GM19467 (cell line): ENCODE results near the gene PDZD7.

Experiments
- ATAC-seq: cut with Tn5 transposase; IDR thresholded peaks from one replicate; pipeline ENCODE4 v1.9.1; 2021; ENCODE audit warnings: mild to moderate bottlenecking, moderate library complexity; ENCODE audit not compliant: unreplicated experiment

PDZD7 gene

DNA sequence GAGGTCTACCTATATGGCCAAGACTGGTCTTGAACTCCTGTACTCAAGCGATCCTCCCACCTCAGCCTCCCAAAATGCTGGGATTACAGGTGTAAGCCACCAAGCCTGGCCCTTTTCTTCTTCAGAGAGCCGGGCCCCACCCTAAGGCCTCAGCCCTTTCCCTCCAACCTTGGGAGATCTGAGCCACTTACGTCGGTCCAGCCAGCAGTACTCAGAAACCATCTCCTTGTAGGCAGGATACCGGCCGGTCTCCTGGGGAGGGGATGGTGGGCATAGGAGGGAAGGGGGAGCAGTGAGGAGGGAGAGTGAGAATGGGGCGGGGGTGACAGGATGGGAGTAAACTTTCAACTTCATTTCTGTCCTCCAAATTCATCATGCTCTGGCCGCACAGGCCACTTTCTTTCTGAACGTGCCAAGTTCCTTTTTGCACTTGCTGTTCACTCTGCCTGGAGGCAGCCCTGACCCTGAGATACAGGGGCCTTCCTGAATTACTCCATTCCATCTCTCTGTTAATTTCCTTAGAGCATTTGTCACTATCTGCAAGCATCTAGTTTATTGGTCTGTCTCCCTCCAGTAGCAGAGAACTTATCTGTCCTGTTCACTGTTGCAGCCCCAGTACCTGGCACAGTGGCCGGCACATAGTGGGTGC, 10.4 kb downstream of the PDZD7 start:
- ATAC-seq, result no peak

DNA sequence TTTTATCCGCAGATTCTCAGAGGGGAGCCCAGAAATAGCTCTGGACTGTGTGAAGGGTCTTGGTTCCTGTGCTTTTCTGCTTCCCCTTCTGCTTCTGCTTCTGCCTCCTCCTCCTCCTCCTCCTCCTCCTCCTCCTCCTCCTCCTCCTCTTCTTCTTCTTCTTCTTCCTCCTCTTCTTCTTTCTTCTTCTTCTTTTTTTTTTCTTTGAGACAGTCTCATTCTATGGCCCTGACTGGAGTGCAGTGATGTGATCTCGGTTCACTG, 11.6 kb downstream of the PDZD7 start:
- no peak for ATAC-seq

DNA sequence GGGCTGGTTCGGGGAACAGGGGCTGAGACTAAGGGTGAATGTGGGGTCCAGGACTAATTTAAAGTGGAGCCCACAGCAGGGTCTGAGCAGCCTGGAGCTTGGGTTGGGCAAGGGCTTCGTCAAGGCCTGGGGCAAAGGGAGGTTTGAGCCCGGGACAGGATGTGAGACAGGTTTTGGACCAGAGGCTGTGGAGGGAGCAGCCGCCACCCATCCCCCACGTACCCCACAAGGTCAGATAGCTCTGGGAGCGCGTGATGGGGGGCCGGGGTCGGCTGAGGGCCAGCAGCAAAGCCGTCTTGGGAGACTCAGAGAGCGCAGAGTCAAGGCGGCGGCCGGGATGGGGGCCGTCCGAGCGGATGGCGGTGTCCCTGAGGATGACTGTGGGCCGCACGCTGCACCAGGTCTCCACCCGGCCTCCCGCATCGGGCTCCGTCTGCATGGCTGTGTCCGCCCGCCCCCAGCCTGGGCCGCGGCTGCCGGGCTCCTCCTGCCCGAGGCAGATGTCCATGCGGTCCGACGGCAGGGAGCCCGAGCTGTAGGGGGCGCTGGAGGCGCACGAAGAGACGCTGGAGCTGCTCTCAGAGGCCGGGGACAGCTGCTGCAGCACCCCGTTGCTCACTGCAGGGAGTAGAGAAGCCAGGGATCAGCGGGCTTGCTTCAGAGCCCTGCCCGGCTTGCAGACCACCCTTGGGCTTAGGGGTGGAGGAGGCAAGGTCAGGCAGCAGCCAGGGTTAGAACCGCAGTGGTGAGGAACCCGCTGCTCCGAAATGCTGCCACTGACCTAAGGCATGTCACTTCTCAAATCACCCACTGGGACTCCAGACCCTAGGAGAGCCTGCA, 12.1 kb downstream of the PDZD7 start:
- ATAC-seq, result no peak

DNA sequence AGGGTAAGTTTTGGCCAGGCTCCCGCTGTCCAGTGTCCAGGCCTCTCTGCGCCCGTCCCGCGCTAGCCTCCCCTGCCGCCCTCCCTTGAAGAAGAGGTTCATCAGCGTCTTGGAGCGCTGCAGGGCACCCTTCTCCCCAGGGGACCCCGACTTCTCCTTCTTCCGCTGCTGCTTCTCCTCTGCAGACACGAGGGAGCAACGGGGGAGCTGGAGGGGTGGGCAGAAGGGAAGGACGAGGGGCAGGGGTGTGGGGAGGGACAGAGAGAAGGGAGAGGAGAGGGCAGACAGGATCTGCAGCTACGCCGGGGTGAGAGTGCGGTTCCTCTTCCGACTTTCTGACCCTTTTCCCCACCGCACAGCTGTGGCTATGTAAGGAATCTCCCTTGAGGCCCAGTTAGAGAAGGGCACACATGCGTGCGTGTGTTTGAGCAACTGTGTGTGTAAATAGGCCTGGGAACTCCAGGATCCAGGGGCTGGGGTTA, 12.8 kb downstream of the PDZD7 start:
- no peak for ATAC-seq

DNA sequence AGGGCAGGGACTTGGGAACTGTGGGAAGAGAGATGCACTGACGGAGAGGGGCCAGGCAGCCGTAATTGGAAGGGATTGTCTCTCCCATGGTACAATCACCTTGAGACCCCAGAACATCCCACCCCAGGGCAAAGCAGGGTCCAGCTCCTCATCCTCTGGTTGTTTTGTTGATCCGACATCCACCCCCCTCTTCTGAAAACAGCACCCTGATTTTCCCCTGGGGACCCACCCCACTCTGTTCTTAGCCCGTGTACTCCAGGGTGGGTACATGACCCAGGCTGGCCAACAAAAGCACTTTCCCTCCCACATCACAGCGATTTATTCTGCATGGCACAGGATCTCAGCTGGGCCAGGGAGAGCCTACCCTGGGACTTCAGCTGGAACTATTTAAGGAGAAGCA, 14.1 kb downstream of the PDZD7 start:
- no peak for ATAC-seq

DNA sequence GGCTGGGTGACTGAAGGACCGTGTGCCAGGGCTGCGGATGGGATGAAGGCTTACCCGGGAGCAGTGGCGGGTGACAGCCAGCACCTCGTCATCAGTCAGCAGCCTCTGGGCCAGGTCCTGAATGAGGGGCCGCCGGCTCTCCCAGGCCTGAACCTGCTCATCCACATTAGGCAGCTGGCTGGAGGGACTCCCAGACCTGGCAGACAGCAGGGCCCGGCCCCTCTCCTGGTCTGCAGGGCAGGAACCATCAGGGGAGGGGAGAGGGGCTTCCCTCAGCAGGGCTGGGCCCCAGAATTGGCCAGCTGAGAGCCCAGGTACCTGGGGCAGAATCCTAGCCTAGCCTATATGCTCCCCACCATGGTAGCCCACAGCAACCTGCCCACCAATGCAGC, 15.4 kb downstream of the PDZD7 start:
- ATAC-seq, result no peak

DNA sequence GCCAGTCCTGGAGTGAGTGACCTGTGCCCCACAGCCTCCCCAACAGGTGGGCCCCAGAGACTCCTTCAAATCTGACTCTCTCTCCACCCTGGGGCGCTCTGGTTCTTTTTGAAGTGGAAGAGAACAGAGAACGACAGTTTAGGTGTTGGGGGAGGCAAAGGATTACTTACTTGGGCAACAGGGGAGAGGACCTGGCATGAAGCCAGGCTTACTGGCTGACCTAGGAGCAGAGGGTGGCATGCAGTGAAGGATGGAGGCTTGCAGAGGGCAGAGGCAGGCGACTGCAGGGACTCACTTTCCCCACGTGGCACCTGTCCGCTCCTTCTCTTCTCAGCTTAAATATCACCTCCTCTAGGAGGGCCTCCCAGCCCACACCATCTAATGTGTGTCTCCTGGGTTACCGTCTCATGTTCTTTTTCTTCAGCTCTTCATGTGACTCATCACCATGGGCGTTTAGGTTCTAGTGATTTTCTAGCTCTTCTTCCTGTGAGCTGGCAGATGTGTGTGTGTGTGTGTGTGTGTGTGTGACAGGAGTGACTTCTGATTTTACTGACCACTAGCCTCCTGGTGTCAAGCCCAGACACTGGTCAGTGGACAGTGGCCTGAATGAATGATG, 15.9 kb downstream of the PDZD7 start:
- no peak for ATAC-seq

DNA sequence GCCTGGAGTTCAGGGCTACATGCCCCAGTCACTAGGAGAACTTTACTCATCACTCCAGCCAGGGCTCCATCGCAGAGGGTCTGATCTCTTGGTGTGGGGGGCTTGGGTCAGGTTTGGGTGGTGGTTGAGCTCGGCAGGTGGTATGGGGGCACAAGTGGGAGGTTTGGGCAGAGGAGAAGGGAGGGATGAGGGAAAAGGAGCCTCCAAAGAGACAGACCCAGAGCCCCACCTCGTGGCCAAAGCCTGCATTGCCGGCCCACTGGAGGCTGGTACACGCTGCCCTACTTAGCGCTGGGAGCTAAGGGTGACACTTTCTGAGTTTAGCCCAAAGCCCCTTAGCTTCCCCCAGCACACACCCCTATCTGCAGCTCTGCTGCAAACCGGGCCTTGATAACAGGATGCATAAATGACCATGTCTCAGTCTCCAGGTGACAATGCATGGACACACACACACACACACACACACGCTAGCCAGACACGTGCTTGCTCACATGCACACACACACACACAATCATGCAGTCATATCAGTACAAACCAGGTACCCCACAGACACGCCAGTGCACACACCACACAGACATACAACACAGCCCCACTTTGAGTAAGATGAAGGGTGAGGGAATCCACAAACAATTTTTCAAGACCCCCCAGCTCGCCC, 16.6 kb downstream of the PDZD7 start:
- no peak for ATAC-seq

DNA sequence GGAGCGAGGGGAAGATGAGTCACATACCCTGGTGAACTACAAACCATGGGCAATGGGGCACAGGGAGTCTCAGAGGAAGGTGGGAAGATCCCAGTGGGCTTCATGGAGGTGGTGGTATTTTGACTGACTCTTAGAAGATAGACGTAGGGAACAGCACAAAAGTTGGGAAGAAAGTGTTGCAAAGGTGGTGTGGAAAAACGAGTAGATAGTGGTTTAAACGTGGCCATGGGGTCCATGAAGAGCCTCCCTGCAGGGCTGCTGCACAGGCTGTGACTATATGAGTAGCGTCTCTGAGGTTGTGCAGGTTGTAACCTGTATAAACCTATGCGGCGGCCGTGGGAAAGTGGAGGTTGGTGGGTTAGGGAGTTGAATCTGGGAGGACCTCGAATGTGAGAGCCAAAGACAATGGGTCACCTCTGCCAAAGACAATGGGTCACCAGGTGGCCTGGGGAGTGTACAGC, 17.5 kb downstream of the PDZD7 start:
- ATAC-seq, result no peak

DNA sequence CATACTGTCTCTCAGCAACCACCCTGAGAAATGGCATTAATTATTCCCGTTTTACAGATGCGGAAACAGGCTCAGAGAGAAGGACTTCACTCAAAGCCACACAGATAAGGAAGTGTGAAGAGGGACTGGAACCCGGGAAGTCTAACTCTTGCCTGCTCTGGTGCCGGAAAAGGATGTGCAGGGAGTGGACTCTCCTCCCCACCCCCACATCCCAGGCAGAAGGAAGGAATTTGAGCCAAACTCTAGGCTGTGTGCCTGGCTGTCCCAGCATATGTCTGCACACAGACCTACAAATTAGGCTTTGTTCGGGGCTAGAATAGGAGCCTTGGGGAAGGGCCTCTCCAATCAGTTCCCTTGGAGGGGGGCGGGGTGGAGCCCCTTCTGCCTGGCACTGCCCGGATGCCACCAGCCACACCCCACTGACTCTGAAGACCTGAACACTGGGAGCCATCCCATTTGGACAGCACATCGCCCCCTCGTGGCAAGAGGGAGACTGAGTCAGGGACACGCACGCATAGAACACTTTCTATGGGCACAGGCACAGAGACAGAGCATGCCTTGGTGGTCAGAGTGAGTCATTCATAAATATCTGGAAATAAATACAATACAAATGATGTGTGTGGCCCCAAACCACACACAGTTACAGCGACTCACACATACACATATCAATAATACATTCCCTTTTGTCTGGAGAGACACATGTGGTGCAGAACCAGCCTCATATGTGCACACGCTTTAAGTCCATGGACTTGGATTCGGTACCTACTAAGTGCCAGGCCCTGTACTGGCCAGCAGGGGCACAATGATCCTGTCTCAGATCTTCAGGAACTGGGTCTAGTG, 18.2 kb downstream of the PDZD7 start:
- peak; percentile 77 for ATAC-seq

DNA sequence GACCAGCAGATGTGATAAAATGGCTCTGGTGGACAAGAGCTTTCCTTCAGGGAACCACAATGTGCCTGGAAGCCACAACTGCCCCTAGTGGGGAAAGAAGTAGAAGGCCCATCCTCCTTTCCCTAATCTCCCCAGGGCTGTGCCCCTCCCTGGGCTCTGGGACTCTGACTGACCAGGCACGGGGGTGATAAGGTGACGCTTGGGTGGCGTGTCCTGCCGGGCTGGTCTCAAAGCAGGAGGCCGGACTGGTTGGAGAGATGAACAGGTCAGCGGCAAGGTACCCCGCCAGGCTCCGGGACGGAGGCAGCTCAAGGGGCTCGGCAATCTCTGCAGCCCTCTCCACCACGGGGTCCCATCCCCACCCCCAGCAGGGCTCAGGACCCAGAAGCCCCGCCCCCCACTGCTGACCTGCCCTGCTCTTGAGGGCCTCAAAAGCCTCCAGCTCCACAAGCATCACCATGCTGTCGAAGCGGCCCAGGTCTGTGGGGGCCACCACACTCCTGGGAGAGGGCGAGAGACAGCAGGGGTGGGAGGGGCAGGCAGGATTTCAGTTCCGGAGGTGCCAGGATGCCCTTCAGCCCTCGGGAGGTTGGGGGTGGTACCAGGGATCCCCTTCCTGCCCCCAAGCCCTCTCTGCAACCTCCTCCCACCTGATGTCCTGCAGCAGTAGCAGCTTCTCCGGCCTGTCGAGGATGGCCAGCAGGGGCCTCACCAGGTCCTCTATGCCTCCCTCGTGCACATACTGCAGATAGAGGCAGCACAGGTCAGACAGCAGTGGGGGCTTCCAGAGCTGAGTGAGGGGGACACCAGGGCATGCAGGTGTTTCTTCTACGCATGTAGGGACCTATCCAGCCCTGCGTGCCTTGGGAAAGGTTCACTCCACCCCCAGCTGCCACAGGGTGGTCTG, 19.2 kb downstream of the PDZD7 start:
- ATAC-seq, result no peak

DNA sequence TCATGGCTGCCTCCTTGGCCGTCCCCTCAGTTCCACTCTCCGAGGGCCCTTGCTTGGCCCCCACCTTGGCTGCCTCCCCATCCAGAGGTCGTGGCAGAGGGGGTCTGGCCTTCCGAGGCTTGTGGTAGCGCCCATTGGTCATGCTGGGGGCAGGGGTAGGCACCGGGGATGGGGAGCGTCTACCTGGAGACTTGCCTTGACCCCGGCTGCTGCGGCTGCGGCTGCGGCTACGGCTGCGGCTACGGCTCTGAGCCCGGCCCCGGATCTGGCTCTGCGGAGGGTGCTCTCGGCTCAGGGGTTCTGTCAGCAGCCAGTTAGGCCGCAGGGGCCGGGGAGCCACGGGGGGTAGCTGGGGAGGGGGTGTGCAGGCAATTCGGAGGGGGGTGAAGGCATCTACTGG, 20.6 kb downstream of the PDZD7 start:
- no peak for ATAC-seq

DNA sequence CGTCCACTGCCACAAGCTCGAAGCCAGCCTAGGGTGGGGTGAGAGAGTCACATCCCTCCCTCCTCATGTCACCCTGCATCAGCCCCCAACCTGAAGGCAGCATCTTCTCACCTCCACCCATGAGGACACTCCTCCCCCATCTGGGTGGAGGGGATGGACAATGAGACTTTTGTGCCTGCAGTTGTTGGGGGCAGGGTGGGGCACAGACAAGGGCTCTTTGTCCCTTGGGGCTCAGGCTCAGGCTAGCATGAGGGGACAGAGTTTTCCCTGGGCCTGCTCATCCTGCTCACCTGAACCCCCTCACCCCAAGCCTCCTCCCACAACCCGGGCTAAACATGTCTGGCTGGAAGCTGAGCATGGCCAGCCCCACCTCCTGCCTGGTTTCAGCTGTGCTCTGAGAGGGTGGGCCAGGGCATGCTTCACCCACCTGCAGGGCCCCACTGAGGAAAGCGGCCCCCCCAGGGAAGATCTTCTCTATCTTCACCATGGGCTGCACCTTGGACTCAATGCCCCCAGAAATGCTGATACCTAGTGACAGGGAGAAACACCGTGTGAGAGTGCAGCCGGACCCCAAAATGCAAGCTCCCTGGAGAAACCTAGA, 22.0 kb downstream of the PDZD7 start:
- no peak for ATAC-seq

DNA sequence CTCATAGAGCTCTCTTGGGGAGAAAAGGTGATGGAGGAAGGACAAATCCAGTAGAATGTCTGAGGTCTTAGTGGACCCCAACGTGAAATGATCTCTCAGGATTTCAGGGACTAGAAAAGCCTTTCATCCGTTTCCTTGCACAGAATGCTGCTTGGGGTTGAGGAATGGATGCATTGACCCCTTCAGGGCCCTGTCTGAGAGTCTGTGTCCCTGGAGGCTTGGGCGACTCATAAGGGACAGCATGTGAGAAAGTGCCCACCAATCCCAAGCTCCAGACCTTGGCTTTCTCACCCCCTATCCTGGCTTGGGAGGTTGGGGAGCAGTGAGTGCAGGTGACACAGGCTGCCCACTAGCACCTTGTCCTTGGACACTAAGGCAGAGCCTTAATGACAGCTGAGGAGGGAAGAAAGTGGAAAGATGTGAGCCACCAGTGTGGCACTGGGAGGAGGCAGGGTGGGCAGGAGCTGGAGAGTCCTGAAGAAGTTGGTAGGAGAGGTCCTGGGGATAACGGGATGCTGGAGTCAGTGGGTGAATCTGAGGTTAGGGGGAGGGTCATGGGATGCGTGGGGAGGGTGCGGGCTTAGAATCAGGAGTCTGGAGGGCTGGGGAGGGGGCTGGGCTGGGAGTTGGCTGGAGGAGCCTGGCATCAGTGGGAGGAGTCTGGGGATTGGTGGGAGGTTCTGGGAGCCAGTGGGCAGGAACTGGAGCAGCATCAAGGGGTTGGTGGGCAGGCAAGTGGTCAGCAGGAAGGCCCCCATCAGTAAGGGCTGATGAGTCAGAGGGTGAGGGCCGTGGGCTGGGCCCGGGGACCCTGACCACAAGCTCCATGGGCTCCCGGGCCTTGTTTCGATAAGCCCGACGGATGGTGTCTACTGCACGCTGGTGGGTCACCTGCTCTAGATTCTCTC, 22.8 kb downstream of the PDZD7 start:
- no peak for ATAC-seq

DNA sequence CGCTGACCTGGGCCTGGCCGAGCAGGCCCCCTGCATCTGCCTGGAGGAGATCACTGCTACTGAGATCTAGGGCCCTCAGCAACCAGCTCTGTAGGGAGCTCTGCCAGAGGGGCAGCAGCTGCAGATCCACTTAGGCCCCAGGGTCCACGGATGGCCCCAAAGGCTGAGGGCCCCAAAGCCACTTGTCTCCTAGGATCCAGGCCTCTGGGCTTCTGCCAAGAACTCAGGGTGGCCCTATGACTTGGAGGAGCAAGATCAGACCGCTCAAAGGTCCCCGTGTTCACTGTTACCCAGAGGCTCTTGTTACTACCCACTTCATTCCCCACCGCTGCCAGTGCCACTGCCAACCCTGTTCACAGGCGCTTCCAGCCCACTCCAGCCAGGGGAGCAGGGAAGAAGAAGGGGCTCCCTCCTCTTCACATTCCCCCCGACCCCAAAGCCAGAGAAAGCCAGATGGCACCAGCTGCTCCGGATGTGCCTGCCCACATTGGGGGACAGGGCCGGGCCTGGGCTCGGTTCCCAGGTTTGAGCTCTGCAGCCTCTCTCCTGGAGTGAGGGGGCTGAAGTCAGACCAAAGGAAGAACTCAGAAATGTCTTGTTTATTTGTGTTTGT, 23.7 kb downstream of the PDZD7 start:
- no peak for ATAC-seq

DNA sequence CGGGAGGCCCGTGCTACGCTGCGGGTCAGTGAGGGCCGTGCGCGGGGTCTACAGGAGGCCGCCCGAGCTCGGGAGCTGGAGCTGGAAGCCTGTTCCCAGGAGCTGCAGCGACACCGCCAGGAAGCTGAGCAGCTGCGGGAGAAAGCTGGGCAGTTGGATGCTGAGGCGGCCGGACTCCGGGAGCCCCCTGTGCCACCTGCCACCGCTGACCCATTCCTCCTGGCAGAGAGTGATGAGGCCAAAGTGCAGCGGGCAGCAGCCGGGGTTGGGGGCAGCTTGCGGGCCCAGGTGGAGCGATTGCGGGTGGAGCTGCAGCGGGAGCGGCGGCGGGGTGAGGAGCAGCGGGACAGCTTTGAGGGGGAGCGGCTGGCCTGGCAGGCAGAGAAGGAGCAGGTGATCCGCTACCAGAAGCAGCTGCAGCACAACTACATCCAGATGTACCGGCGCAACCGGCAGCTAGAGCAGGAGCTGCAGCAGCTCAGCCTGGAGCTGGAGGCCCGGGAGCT, 24.3 kb downstream of the PDZD7 start:
- no peak for ATAC-seq

DNA sequence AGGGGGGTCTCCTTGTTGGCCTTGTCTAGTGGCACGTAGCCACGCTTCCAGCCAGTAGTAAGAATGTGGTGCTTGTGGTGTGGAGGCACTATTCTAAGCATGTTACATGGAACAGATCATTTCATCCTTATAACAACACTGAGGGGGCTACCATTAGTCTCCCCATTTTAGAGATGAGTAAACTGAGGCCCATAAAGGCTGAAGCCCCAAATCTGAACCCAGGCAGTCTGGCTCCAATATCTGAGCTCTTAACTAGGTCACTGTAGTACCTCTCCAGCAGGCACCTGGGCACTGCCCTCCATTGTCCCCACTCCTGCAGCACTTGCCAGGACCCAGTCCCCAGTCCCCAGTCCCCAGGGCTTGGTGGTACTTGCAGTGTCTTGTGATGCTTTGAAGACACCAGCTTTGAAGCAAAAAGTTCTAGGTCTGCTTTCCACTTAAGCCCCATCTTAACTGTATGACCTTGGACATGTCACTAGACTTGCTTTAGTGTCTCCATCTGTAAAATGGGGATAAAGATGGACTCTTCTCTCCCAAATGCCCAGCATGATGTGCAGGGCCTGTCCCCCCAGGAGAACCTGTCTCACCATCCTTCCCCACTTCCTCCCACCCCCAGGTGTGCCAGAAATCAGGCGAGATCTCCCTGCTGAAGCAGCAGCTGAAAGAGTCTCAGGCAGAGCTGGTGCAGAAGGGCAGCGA, 24.9 kb downstream of the PDZD7 start:
- no peak for ATAC-seq
